Measurements from ENCODE around the gene MYH7.
"Not testable (repeated sequence)": the region's sequence is repeated elsewhere in the genome, so short reads cannot be mapped to it uniquely, and the experiment has no call there.

Gene MYH7

GRCh38 chr14:23388996-23389395 lies 46.5 kb downstream of the MYH7 start:
- DNase-seq (ENCODE audit: low spot score), result no peak

GRCh38 chr14:23387916-23388882 lies 47.3 kb downstream of the MYH7 start:
- no peak for DNase-seq (ENCODE audit: low spot score)
- H3K27ac ChIP-seq, result no peak overlapping the region
- no peak for TF ChIP-seq CTCF (IDR thresholded peaks at IDR 0.05)
- no peak overlapping the region for H3K4me3 ChIP-seq

More at GRCh38 chr14:23388996-23389395, 46.5 kb downstream of the MYH7 start:
- H3K27ac ChIP-seq, result no peak overlapping the region
- no peak for TF ChIP-seq CTCF (IDR thresholded peaks at IDR 0.05)
- H3K4me3 ChIP-seq, result no peak overlapping the region

GRCh38 chr14:23386999-23387398 lies 48.5 kb downstream of the MYH7 start:
- TF ChIP-seq CTCF (IDR thresholded peaks at IDR 0.05), result no peak
- Histone ChIP-seq H3K4me3 (no peak overlapping the region), H3K27ac (no peak overlapping the region)
- DNase-seq (ENCODE audit: low spot score), result no peak

- not testable (repeated sequence) for DNase-seq (ENCODE audit: low spot score); H3K4me3 ChIP-seq; H3K27ac ChIP-seq
Measured at GRCh38 chr14:23386266-23386657, 49.2 kb downstream of the MYH7 start.

GRCh38 chr14:23385642-23386265 lies 49.7 kb downstream of the MYH7 start:
- TF ChIP-seq CTCF (IDR thresholded peaks at IDR 0.05), result no peak
- no peak for DNase-seq (ENCODE audit: low spot score)
- H3K27ac ChIP-seq, result no peak overlapping the region
- H3K4me3 ChIP-seq, result no peak overlapping the region

- Histone ChIP-seq H3K27ac (no peak overlapping the region), H3K4me3 (no peak overlapping the region)
- no peak for TF ChIP-seq CTCF (IDR thresholded peaks at IDR 0.05)
- DNase-seq (ENCODE audit: low spot score), result no peak
Measured at GRCh38 chr14:23385244-23385641, 50.2 kb downstream of the MYH7 start.

GRCh38 chr14:23384364-23385080 lies 50.9 kb downstream of the MYH7 start:
- H3K27ac ChIP-seq, result no peak overlapping the region
- no peak overlapping the region for H3K4me3 ChIP-seq
- DNase-seq (ENCODE audit: low spot score), result no peak
- no peak for TF ChIP-seq CTCF (IDR thresholded peaks at IDR 0.05)

All from coronary artery (tissue), 2 donors.